ENCODE data around the gene JAGN1.
A peak's percentile ranks its signal among the peaks of the same experiment; 100 is the strongest.

JAGN1 gene

GRCh38 chr3:9914011-9914410 is 23.6 kb downstream of the JAGN1 start:
- no peak for DNase-seq (ENCODE audit: extremely low read depth, low read depth)
- TF ChIP-seq CTCF (IDR thresholded peaks at IDR 0.05; ENCODE audit: low read depth, low read length), result no peak

GRCh38 chr3:9914559-9915253 is 24.3 kb downstream of the JAGN1 start:
- TF ChIP-seq CTCF (IDR thresholded peaks at IDR 0.05; ENCODE audit: low read depth, low read length), result no peak
- DNase-seq (ENCODE audit: extremely low read depth, low read depth), result no peak

GRCh38 chr3:9915254-9916141 is 25.1 kb downstream of the JAGN1 start:
- DNase-seq (ENCODE audit: extremely low read depth, low read depth), result no peak
- peak; percentile 47 for TF ChIP-seq CTCF (IDR thresholded peaks at IDR 0.05; ENCODE audit: low read depth, low read length)

- no peak for DNase-seq (ENCODE audit: extremely low read depth, low read depth)
- no peak for TF ChIP-seq CTCF (IDR thresholded peaks at IDR 0.05; ENCODE audit: low read depth, low read length)
Measured at GRCh38 chr3:9916346-9916733, 25.9 kb downstream of the JAGN1 start.

GRCh38 chr3:9916734-9917680 is 26.6 kb downstream of the JAGN1 start, which contains the start of gene IL17RC:
Gene IL17RC, plus strand, starts transcription at chr3:9917098. Its CDS starts 218 bp downstream, at chr3:9917316.
- TF ChIP-seq CTCF (IDR thresholded peaks at IDR 0.05; ENCODE audit: low read depth, low read length), result no peak
- DNase-seq (ENCODE audit: extremely low read depth, low read depth), result peak; percentile 40

- no peak for TF ChIP-seq CTCF (IDR thresholded peaks at IDR 0.05; ENCODE audit: low read depth, low read length)
- DNase-seq (ENCODE audit: extremely low read depth, low read depth), result no peak
Measured at GRCh38 chr3:9917820-9918219, 27.4 kb downstream of the JAGN1 start.
